Activated CD8-positive, alpha-beta memory T cell treated with anti-CD3 and anti-CD28 coated beads, Interleukin-2, amount 50 U/mL, for 1 hour (primary cell): Measurements from ENCODE around the gene SCNN1G.

Experiments
- DNase-seq: peaks from one replicate; pipeline ENCODE4 v3.0.0-alpha.2; 2020; ENCODE audit errors: extremely low read depth

Gene SCNN1G

DNA sequence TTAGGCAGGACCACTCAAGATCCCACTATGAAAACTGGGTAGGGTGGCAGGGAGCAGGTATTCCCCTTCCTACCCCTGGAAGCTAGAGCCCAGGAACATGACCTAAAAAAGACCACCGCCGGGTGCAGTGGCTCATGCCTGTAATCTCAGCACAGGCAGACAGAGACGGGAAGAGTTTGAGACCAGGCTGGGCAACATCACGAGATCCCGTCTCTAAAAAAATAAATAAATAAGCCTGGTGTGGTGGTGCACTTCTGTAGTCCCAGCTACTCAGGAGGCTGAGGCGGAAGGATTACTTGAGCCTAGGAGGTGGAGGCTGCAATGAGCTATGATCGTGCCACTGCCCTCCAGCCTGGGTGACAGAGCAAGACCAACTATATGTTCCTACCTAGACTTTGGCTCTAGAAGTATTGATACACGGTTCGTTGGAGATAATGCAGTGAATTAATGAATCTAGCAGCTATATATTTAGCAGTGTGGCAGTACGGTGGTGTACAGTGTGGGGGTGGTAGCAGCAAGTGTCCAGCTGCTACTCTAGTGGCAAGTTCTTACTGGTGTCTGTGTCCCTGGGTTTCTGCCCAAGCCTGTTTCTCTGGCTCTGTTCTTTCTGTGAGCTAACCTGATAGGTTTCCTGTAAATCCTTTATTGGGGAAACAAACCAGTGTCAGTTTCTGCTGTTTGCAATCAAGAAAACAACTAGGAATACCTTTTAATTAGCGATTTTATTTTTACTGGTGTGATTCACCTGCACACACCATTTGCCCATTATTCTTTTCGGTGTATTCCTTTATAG, 30.0 kb upstream of the SCNN1G start:
- DNase-seq: no peak

DNA sequence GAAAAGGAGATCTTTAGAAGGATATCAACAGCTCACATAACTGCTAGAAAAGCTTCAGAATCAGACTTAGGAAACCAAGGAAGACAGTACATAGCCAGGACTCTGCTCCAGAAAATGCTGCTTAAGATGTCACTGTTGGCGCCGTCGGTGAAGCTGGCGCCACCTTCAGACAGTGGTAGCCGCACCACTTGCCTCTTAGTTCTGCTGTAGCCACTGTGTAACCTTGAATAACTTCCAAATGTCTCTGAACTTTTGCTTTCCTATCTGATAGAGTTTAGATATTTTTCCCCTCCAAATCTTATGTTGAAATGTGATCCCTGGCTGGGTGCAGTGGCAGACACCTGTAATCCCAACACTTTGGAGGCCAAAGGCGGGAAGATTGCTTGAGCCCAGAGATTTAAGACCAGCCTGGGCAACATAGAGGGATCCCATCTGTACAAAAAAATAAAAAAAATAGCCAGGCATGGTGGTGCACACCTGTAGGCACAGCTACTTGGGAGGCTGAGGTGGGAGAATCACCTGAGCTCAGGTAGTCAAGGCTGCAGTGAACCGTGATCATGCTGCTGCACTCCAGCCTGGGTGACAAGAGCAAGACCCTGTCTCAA, 27.0 kb upstream of the SCNN1G start:
- no peak for DNase-seq

DNA sequence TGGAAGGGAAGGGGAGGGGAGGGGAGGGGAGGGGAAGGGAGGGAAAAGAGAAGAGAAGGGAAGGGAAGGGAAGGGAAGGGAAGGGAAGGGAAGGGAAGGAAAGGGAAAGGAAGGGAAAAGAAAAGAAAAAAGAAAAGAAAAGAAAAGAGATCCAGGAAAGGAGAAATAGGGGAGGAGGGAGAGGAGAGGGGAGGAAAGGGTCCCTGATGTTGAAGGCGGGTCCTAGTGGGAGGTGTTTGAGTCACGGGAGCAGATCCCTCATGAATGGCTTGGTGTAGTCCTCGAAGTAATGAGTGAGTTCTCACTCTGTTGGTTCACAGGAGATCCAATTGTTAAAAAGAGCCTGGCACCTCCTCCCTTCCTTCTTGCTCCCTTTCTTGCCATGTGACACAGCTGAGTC, 26.4 kb upstream of the SCNN1G start:
- DNase-seq: no peak

DNA sequence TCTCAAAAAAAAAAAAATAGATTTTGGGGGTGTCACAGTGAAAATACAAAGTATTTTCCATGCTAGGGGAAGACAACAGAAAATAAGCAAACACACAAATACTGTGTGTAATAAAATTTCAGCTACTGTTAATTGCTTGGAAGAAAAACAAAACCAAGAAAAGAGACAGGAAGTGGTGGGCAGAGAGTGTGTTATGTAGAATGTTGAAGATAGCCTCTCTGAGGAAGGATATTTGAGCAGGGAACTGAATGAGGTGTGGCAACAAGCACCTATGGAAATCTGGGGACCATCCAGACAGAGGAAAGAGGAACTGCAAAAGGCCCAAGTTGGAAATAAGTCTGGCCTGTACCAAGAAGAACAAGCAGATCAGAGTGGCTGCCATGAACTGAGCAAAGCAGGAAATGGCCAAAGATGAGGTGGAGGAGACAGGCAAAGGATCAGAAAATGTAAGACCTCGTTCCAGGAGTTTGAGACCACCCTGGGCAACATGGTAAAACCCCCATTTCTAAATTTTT, 25.5 kb upstream of the SCNN1G start:
- no peak for DNase-seq

DNA sequence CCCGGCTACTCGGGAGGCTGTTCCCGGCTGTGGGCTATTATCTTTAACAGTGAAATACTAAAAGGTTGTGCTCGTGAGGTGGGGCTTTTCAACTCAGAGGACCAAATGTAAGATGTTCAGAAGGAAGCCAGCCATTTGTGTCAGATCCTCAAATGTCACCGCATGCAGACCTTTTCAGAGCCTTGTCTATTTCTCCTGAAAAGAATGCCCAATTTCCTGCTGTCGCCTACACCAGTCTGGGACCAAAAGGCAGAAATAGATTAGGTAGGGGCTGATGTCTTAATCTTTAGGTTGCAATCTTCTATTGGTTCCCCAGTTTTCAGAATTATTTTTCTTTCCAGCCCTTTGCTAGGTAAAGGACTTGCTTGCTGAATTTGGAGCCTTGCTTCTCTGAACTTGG, 24.4 kb upstream of the SCNN1G start:
- no peak for DNase-seq

DNA sequence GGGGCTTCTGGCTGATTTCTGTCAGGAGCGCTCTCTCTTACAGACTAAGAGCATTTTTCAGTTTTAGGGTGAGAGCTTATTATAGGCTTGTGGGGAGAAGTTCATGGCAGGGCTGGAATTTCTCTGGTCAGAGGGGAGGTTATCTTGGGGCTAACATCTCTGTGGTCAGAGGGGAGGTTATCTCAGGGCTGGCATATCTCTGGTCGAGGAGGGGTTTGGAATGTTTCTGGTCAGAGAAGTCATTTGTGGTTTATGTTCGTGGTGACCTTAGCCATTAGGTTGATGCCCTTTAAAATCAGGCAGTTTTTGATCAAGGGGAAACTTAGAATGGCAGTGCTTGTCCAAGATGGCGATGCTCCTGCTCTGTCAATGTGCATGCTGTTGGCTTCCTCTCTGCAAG, 22.5 kb upstream of the SCNN1G start:
- no peak for DNase-seq

DNA sequence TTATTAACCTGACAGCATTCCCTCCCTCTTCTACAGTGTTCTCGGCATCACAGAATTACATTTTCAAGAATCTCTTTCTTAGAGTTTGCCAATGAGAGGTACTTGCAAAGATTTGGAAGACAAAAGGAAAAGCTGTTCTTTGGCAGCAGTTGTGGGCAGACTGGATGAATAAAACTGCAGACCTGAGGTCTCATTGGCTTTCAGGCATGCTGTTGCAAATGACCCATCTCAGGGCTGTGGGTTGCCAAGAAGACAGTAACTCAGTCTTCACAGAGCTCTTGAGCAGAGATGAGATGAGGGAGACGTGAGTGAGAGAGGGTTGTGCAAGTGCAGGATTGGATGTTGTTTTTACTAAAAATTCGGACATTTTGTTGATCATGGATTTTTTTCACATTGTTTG, 22.0 kb upstream of the SCNN1G start:
- DNase-seq: no peak

DNA sequence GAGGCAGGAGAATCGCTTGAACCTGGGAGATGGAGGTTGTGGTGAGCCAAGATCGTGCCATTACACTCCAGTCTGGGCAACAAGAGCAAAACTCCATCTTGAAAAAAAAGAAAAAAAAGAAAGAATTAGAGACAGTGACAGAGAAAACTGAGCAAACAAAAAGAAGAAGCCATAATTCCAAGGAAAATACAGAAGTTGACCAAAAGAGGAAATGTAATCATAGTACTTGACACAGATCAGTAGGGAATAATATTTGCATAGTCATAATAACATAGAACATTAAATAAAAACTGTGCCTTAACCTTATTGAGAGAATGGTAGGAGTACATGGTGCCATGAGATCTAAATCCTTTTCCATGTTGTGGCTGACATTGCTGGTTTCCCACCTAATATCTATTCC, 18.6 kb upstream of the SCNN1G start:
- no peak for DNase-seq

DNA sequence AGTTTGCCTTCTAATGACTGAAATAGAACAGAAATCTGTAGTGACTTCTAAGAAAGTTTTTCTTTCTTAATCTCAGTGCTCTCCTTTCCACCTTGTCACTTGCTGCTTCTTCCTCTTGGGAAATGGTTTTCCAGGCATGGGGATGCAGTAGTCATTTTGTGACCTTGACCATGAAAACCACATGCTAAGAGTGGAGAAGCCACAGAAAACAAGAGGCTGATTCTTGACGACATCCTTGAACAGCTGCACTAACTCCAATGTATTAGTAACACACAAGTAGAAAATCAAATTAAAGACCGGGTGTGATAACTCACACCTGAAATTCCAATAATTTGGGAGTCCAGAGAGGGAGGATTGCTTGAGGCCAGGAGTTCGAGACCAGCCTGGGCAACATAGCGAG, 17.8 kb upstream of the SCNN1G start:
- DNase-seq: no peak

DNA sequence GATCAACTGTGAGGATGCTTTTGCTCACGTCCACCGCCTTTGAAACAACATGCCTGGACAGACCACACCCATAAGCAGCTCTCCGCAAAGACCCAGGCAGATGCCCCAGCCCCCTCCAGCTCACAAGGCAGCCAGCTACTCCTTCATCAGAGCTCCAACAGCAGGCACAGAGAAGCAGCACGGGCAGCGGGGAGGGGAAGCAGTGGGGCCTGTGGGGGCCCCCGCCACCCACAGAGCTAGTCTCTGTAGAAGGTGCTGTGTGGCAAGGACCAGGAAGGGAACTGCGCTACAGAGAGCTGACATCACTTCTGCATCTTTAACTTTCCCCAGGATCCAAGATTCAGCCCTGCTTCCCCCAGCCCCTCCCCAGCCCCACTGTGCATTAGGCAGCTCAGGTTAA, 10.0 kb upstream of the SCNN1G start:
- DNase-seq: no peak

DNA sequence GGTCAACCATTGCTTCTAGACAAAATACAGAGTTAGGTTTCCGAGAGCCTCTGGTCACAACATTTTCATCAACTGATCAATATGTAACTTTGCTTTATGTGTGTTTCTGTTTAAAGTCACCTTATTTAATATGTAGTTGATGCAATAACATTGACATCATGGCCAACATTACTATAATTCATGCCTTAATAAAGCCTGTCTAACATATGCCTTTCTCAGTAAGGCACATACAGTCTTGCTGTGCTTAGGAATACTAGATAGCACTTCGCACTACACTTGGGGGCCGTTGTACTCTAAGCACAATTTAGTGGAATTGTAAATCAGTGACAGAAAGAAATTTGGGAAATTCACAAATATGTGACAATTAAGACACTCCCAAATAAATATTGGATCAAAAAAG, 9.6 kb upstream of the SCNN1G start:
- no peak for DNase-seq

DNA sequence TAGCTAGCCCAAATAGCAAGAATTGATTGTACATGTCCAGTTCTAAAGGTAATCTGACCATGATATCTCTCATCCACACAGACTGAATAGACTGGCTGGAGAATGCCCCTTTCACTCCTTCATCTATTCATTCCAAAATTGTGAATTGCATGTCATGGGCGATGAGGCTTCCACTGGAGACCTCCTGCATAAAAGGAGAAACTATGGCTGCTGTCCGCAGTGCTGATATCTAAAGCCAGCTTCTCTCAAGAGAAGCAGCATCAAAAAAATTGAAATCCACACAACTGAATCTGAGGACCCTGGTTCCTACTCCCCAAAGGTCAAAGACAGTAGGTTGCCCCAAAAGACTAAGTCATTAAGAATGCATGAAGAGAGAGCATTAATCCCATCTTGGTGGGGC, 7.9 kb upstream of the SCNN1G start:
- no peak for DNase-seq

DNA sequence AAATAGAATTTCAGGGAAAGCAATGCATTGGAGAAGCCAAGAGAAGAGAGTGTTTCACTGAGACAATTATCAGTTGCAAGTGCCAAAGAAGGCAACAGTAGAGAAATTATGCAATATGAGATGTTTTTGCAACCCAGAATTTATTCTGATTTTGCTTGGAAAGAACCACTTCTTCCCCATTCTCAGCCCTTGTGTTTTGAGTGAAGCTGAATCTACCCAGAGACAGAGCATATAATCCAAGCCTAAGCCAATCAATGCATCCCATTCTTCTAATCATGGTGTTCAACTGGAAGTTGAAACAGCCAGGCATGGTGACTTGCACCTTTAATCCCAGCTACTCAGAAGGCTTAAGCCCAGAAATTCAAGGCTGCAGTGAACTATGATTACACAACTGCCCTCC, 6.9 kb upstream of the SCNN1G start:
- DNase-seq: no peak

DNA sequence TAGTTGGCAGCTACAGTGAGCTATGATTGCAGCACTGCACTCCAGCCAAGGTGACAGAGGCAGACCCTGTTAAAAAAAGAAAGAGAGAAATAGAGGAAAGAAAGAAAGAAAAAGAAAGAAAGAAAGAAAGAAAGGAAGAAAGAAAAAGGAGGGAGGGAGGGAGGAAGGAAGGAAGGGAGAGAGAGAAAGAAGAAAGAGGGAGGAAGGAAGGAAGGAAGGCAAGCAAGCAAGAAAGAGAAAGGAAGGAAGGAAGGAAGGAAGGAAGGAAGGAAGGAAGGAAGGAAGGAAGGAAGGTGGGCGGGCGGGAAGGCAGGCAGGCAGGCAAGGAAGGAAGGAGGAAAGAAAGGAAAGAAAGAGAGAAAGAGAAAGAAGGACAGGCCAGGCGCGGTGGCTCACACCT, 1.0 kb upstream of the SCNN1G start:
- DNase-seq: no peak

DNA sequence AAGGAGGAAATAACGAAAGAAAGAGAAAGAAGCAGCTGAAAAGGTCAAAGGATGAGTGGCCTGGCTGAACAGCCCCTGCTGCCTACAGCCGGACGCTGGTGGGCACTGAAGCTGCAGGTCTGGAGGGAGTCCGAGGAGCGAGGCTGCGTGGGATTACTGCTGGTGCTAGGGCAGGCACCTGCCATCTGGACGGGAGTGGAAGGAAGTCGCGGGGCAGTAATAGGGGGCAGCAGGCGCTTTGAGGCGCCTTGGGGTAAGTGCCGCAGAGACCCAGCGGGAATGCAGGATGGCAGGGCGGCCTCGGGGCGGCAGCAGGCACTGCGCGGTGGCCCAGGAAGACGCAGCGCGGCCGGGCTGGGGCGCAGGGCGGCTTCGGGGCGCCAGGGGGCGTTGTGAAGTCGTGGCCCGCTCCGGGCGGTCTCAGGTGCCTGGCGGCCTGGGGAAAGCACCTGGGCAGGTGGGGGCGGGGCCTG, 303 bp upstream of the SCNN1G start:
- peak; percentile 11 for DNase-seq

DNA sequence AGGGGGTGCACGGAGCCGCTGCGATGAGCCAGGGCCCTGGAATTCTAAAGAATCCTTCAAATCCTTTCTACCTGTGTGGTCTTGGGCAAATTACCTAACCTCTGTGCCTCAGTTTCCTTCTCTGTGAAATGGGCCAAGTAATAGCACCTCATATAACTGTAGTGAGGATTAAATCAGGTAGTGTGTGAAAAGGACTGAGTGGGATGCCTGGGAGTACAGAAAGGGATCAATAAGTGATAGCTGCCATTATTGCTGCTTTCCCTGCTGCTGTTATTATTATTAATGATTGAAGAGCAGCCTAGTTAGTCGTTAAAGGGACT, 958 bp downstream of the SCNN1G start:
- DNase-seq: no peak

DNA sequence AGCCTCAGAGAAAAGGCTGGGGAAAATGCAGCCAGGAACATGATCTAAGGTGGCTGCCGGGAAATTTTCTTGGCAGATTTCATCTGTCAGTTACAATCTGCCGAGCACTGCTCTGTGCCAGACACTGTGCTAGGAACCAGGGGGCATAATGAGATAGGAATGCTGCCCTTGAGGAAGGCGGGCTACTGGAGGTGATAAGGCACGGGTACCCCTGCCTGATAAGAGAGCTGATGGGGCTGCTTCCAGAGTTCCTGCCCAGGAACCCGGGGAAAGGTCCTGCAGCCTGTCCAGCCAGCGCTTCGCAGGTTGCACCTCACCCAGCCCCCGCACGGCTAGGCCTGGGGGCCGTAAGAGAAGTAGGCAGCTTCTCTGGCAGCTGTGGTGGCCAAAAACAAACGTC, 3.1 kb downstream of the SCNN1G start:
- no peak for DNase-seq

DNA sequence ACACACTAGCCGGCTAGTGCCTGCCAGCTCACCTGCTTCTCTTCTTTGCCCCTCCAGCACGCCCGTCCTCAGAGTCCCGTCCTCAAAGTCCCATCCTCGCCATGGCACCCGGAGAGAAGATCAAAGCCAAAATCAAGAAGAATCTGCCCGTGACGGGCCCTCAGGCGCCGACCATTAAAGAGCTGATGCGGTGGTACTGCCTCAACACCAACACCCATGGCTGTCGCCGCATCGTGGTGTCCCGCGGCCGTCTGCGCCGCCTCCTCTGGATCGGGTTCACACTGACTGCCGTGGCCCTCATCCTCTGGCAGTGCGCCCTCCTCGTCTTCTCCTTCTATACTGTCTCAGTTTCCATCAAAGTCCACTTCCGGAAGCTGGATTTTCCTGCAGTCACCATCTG, 3.6 kb downstream of the SCNN1G start:
- no peak for DNase-seq

DNA sequence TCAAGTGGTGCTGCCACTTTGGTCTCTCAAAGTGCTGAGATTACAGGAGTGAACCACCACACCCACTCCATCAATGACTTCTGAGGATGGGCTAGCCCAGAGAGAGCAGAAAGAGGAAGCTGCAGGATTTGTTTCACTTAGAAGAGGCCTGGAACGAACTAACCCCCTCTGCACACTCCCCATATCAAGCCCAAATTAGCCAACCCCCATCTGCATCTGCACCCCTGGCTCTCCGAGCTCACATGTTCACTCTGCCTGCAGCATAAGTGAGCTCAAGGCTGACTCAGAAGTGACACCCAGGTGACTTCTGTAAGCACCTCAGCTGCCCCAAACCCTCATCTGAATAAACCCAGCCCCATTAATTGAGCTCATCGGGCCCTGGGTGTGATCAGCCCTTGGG, 4.8 kb downstream of the SCNN1G start:
- no peak for DNase-seq

DNA sequence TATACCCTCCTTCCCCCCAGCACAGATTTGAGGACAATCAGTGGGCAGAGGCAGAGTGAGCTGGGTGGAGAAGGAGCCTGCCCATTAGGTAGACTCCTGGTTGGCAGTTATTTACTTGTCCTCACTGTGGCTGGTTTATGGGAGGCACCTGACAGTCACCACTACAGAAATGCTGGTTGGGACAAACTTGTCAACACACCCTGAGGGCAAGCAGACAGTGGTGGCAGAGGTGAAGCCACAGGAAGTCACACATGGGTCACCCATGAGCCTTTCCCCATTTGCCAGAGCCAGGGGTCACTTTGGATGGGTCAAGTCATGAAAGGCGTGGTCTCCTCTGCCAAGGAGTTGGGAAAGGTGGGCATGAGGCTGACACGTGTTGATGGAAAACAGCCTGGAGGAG, 6.4 kb downstream of the SCNN1G start:
- no peak for DNase-seq

DNA sequence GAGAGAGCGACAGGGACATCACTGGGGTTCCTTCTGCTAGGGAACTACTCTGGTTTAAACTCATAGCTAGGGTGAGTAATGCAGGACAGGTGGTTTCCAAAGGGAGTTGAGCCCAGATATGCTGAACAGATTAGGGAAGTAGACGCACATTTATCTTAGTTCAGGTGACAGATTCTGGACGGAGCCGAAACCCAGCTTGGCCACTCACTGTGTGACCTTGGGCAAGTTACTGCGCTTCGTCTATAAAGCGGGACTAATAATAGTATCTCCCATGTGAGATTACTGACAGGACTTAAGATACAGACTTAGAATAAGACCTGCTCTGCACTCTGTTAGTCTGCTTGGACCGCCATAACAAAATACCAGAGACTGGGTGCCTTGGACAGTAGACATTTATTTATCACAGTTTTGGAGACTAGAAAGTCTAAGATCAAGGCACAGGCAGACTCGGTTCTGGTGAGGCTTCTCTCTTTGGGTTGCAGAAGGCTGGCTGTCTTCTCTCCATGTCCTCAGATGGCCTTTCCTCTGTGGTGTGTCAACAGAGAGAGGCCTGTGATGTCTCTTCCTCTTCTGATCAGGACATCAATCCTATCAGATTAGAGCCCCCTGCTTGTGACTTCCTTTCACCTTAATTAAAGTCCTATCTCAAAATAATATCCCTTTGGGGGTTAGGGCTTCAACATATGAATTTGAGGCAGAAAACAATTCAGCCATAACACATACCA, 12.1 kb downstream of the SCNN1G start:
- DNase-seq: no peak

DNA sequence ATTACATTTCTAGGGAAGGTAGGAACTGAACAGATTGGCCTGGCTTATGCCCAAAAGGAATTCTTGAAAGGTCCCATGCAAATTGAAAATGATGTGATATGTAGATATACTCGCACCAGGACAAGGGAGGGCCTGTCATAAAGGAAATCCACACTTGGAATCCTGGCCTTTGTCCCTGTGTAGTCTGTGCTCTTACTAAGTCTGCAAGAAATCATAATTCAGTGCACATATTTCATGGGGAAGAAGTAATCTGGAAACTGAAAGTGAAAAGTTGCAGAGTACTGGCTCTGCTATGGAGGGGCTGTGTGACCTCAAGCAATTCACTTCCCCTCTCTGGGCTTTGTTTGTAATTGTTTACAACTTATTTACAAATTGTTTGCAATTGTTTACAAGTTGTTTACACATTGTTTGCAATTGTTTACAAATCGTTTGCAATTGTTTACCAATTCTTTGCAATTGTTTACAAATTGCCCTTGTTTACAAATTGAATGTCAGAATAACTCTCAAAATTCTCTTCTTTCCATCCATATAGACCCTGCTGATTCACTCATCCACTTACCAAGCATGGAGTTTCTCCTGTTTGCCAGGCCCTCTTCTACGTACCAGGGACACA, 12.9 kb downstream of the SCNN1G start:
- no peak for DNase-seq

DNA sequence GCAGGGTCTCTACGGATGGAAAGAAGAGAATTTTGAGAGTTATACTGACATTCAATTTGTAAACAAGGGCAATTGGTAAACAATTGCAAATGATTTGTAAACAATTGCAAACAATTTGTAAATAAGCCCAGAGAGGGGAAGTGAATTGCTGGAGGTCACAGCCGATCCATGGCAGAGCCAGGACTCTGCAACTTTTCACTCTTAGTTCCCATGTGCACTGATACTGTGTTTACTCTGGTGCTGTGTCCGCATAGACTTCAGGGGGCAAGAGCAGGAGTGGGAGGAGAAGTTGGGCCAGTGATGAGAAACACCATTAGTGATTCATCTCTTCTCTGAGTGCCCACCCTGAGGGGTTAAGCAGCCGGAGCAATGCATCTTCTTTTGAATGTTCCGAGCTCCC, 14.0 kb downstream of the SCNN1G start:
- no peak for DNase-seq
